HFF-Myc (cell line): ENCODE data around the gene AKIP1.
"Not testable (repeated sequence)": the region's sequence is repeated elsewhere in the genome, so short reads cannot be mapped to it uniquely, and the experiment has no call there.

Experiments used
- DNase-seq: peaks from one replicate; pipeline ENCODE4 v3.0.0-alpha.2; 2011; ENCODE audit warnings: low read depth; ENCODE audit errors: extremely low read depth
- H3K4me3 ChIP-seq: replicated peaks from 2 replicates; pipeline ENCODE4 v1.5.1; 2011; ENCODE audit warnings: low read depth, mild to moderate bottlenecking, control low read depth, low read length
- TF ChIP-seq, protein P1 (sequence below): IDR thresholded peaks from 2 replicates; pipeline ENCODE4 v1.5.1; 2012; ENCODE audit warnings: mild to moderate bottlenecking, low read depth, low read length, control low read depth; ENCODE audit errors: missing control alignments

AKIP1 gene

DNA sequence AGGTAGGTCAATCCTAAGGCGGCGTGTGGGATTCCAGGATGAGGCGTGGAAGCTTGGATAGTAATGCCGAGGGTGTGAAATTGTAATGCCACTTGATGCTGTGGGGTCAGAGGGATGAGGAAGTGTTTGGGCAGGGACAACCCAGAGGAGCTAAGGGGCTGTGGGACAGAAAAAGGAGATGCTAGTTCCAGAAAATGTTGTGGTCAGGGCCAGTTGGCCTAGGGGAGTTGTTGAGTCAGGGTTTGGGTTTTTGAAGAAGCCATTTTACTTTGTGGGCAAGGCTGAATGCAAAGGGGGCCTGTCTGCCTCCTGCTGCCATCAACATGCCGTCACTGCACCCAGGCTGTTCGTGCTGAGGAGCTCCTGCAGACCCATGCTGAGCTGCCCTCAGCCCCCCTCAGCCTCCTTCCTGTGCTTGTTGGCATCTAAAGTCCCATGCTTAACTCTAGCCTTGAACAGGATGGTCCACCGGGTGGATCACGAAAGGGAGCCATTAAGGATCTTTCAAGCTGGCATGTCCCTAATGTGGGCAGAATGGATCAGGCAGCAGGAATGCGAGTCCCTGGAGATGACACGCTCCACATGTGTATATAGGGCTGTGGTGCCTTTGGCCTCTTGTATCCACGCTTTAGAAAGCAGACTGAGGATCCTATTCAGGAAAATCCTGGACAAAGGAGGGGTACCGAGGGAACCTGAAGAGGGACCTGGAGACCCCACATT lies 19.6 kb downstream of the AKIP1 start:
- DNase-seq: no peak
- H3K4me3 ChIP-seq: no peak overlapping the region
- TF ChIP-seq, protein P1, sequence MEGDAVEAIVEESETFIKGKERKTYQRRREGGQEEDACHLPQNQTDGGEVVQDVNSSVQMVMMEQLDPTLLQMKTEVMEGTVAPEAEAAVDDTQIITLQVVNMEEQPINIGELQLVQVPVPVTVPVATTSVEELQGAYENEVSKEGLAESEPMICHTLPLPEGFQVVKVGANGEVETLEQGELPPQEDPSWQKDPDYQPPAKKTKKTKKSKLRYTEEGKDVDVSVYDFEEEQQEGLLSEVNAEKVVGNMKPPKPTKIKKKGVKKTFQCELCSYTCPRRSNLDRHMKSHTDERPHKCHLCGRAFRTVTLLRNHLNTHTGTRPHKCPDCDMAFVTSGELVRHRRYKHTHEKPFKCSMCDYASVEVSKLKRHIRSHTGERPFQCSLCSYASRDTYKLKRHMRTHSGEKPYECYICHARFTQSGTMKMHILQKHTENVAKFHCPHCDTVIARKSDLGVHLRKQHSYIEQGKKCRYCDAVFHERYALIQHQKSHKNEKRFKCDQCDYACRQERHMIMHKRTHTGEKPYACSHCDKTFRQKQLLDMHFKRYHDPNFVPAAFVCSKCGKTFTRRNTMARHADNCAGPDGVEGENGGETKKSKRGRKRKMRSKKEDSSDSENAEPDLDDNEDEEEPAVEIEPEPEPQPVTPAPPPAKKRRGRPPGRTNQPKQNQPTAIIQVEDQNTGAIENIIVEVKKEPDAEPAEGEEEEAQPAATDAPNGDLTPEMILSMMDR: no peak

DNA sequence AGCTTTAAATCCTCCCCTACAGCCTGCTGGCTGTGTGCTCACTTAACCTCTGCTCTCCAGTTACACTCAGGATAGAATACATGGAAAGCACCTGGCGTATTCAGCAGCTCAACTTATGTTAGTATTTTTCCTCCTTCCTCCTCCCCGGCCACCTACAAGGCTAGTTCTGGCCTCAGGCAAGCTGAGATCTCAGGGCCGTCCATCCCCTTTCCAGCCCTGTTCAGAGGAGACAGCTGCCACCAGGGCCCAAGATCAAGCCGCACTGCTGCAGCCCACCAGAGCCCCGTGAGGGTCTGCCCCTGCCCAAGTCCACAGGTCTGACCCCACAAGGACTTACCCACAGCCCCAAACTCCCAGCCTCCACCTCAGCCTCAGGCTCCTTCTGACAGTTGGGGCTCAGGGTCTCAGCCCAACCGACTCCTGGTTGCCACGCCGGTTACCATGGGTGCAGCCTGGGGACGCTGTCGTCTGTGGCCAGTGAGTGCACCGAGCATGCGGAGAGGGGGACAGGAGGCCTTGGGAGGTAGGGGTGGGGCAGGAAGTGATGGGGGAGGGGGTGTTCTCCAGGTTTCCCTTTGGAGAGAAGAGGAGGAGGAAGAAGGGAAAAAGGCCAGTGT lies 21.7 kb downstream of the AKIP1 start, which contains the start of gene C11orf16:
C11orf16 (minus strand) TSS at position 384 of the 617 bp plus-strand sequence. CDS start 639 bp downstream, outside the sequence.
- TF ChIP-seq, protein P1: no peak
- H3K4me3 ChIP-seq: no peak within 1 kb of the TSS
- no peak for DNase-seq

DNA sequence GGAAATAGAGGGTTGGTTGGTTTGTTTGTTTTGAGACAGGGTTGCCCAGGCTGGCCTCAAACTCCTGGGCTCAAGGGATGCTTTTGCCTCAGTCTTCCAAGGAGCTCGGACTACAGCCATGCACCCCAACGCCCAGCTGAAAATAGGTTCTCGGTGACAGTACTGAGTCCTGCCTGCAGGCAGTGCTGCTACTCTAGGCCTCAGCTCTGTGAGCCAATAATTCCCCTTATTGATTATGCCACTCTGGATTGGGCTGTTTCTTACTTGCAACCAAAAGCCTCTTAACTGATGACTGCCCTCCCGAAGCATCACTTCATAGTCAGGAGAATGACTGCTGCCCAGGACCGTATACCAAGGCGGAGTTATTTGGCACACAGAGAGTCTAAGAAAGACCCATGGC lies 22.9 kb downstream of the AKIP1 start:
- no peak for DNase-seq
- no peak overlapping the region for H3K4me3 ChIP-seq
- TF ChIP-seq, protein P1: no peak

DNA sequence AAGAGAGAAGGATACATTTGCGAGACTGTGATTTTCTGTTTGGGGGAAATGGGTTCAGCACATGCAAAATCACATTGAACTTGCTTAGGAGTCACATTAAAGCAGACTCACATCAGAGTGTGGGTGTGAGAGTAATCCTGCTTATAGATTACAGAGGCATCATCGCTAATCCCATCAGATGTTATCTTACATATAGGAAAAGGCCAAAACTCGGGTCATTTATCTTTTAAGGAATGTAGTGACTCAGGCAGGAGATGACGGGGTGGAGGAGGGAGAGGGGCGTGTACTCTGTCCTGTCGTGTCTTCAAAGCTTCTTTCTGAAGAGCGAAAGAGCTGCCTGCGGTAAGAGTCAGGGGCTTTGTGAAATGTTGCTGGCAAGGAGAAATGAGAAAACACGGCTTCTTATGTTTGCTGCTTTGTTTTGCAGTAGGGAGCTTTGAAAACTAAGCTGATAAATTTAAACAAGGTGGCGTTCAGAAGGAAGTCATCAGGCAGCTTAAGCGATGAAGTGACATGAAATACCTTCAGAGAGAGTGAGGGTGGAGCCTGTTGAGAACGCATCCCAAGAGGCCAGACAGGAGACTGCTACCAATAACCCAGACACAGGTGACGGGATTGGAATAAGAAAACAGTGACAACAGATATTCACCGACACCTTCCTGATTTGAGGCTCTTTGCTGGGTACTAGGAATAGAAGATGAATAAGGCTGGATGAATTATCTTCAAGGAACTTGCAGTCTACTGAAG lies 23.9 kb downstream of the AKIP1 start:
- TF ChIP-seq, protein P1: no peak
- H3K4me3 ChIP-seq: no peak overlapping the region
- no peak for DNase-seq

DNA sequence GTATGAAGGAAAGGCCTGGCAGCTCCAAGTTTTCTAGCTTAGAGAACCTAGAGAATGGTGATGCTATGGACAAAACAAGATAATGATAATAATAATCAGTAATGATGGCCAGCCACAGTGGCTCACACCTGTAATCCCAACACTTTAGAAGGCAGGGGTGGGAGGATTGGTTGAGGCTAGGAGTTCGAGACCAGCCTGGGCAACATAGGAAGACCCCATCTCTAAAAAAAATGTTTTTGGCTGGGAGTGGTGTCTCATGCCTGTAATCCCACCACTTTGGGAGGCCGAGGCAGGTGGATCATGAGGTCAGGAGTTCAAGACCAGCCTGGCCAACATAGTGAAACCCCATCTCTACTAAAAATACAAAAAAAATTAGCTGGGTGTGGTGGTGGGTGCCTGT lies 24.8 kb downstream of the AKIP1 start:
- DNase-seq, H3K4me3 ChIP-seq: not testable (repeated sequence)

DNA sequence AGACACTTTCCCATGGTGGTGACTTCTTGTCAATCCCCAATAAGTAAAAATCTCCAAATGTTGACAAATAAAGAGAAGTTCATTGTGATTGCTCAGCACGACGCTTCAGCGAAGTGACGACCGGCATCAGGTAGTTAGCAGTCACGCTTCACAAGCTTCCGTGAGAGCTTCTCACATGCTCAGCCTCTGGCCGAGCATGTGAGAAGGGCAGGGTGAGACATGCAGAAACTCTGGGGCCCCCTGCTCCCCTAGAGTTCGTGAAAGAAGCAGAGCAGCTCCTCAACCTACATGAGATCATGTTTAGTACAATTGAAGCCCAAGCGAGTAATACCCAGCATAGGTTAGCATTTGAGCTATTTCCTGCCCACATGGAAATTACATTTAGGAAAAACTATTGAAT lies 26.2 kb downstream of the AKIP1 start:
- DNase-seq: no peak
- TF ChIP-seq, protein P1: no peak
- no peak overlapping the region for H3K4me3 ChIP-seq

DNA sequence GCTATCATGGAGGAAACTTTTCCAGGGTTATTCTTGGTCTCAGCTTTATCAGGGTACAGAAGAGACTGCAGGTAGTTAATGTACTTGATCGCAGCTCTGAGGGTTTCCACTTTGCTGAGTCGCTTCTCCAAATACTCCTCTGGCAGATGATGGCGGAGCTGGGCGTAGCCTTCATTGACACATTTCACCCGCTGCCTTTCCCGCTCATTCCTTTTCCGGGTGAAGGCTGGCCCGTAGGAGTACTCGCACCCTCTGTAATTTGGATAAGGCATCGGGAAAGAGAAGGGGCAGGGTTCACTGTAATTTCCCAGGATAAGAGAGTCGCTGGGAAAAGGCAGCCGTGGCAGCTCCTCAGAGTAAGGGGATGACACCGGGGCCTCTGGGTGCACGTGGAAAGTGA lies 26.7 kb downstream of the AKIP1 start:
- no peak overlapping the region for H3K4me3 ChIP-seq

More for the DNA sequence above, 26.7 kb downstream of the AKIP1 start:
- DNase-seq: no peak
- TF ChIP-seq, protein P1: no peak
